ENCODE measurements around the gene NEU3.
"Not testable (repeated sequence)": the region's sequence is repeated elsewhere in the genome, so short reads cannot be mapped to it uniquely, and the experiment has no call there.

NEU3 gene

DNA sequence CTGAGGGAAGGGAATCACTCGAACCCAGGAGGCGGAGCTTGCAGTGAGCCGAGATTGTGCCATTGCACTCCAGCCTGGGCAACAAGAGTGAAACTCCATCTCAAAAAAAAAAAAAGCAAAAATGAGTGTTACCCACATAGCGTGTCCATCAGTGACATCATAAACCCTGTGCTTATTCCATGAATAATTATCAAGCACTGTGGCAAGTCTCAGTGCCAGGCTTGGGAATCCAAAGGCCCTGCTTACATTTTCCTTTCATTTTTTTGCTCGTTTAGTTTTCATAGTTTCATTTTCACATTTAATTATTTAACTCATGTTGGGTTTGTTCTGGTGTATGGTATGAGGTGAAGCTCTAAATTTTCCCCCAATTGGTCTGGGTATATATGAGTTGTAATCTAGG is 46.5 kb downstream of the NEU3 start:
- DNase-seq (ENCODE audit: low read depth): no peak
- no peak overlapping the region for H3K4me3 ChIP-seq (replicated peaks; ENCODE audit: low read depth, low read length)
- no peak for TF ChIP-seq CTCF (IDR thresholded peaks at IDR 0.05; ENCODE audit: low read length, missing control alignments)

- no peak for TF ChIP-seq CTCF (IDR thresholded peaks at IDR 0.05; ENCODE audit: low read length, missing control alignments)
- no peak for DNase-seq (ENCODE audit: low read depth)
- H3K4me3 ChIP-seq (replicated peaks; ENCODE audit: low read depth, low read length): no peak overlapping the region
Measured at GRCh38 chr11:75035911-75036565, 47.3 kb downstream of the NEU3 start.

GRCh38 chr11:75040167-75040770 is 51.5 kb downstream of the NEU3 start:
- DNase-seq (ENCODE audit: low read depth): no peak
- no peak overlapping the region for H3K4me3 ChIP-seq (replicated peaks; ENCODE audit: low read depth, low read length)
- TF ChIP-seq CTCF (IDR thresholded peaks at IDR 0.05; ENCODE audit: low read length, missing control alignments): no peak

GRCh38 chr11:75041263-75041662 is 52.5 kb downstream of the NEU3 start:
- DNase-seq (ENCODE audit: low read depth): no peak
- H3K4me3 ChIP-seq (replicated peaks; ENCODE audit: low read depth, low read length): no peak overlapping the region
- no peak for TF ChIP-seq CTCF (IDR thresholded peaks at IDR 0.05; ENCODE audit: low read length, missing control alignments)

- not testable (repeated sequence) for H3K4me3 ChIP-seq (replicated peaks; ENCODE audit: low read depth, low read length); DNase-seq (ENCODE audit: low read depth)
Measured at GRCh38 chr11:75041821-75042220, 53.1 kb downstream of the NEU3 start.

GRCh38 chr11:75044381-75045170 is 55.8 kb downstream of the NEU3 start:
- H3K4me3 ChIP-seq (replicated peaks; ENCODE audit: low read depth, low read length); DNase-seq (ENCODE audit: low read depth): not testable (repeated sequence)

GRCh38 chr11:75046668-75047067 is 57.9 kb downstream of the NEU3 start:
- DNase-seq (ENCODE audit: low read depth); H3K4me3 ChIP-seq (replicated peaks; ENCODE audit: low read depth, low read length): not testable (repeated sequence)

DNA sequence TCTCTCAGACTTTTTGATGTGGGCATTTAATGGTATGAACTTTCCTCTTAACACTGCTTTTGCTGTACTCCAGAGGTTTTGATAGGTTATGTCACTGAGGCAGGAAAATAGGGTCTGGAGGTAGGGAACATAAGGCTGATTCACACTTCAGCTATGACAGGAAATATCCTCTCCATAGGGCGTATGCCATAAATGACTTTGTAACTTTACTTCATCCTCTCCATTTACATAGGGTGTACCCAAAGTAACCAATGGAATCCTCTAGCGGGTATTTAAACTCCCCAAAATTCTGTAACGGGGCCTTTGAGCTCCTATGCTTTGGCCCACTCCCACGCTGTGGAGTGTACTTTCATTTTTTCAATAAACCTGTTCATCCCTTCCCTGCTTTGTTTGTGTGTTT is 58.5 kb downstream of the NEU3 start:
- no peak for TF ChIP-seq CTCF (IDR thresholded peaks at IDR 0.05; ENCODE audit: low read length, missing control alignments)
- no peak overlapping the region for H3K4me3 ChIP-seq (replicated peaks; ENCODE audit: low read depth, low read length)
- no peak for DNase-seq (ENCODE audit: low read depth)

DNA sequence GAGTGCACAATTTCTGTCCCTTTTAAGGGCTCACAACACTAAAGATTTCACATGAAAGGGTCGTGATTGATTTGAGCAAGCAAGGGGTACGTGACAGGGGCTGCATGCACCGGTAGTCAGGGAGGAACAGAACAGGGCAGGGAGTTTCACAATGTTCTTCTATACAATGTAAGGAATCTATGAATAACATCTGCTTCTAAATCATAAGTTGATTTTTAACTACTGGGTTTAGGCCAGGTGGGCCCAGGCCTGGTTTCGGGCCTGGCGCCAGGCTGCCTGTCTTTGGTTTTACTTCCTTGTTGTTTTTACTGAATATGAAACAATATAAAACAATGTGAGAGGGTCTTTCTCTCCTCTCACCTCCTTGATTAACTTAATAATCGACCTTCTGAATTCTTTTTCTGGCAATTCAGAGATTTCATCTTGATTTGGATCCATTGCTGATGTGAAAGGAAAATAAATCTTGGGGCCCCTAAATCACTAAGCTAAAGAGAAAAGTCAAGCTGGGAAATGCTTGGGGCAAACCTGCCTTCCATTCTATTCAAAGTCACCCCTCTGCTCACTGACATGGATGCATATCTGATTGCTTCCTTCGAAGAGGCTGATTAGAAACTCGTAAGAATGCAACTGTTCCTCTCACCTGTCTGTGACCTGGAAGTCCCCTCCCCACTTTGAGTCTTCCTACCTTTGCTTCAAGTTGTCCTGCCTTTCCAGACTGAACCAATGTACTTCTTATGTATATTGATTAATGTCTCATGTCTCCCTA is 61.0 kb downstream of the NEU3 start:
- H3K4me3 ChIP-seq (replicated peaks; ENCODE audit: low read depth, low read length); DNase-seq (ENCODE audit: low read depth): not testable (repeated sequence)
